DOHH2 (cell line): ENCODE data around the gene ATG10.
A peak's percentile ranks its signal among the peaks of the same experiment; 100 is the strongest.

Experiments
- H3F3A ChIP-seq: fragments of 200-600 bp; sonication (generic), shearing (Covaris generic); 2 replicates; pipeline ENCODE4 v1.6.0; 2016; ENCODE audit warnings: antibody characterized with exemption, mild to moderate bottlenecking; ENCODE audit not compliant: control insufficient read depth, insufficient read depth
- H3K27ac ChIP-seq: fragments of 200-600 bp; sonication (generic); 2 replicates; pipeline ENCODE4 v1.5.1; 2014; ENCODE audit warnings: low read depth, mild to moderate bottlenecking, low read length, moderate library complexity
- H3K27me3 ChIP-seq: fragments of 200-600 bp; sonication (generic); 2 replicates; pipeline ENCODE4 v1.6.1; 2014; ENCODE audit warnings: mild to moderate bottlenecking, low read length, mixed read lengths; ENCODE audit not compliant: control insufficient read depth
- H3K36me3 ChIP-seq: fragments of 200-600 bp; sonication (generic); 2 replicates; pipeline ENCODE4 v1.6.1; 2014; ENCODE audit warnings: mild to moderate bottlenecking, low read length, moderate library complexity, mixed read lengths; ENCODE audit not compliant: control insufficient read depth
- H3K4me1 ChIP-seq: fragments of 200-600 bp; sonication (generic); 2 replicates; pipeline ENCODE4 v1.6.1; 2014; ENCODE audit warnings: mild to moderate bottlenecking, low read length, mixed read lengths; ENCODE audit not compliant: control insufficient read depth
- H3K4me2 ChIP-seq: fragments of 200-600 bp; sonication (generic); 2 replicates; pipeline ENCODE4 v1.6.0; 2014; ENCODE audit warnings: mild to moderate bottlenecking, low read length, moderate library complexity
- H3K4me3 ChIP-seq: fragments of 200-600 bp; sonication (generic); 2 replicates; pipeline ENCODE4 v1.5.1; 2014; ENCODE audit warnings: mild to moderate bottlenecking, low read length, mixed read lengths
- H3K79me2 ChIP-seq: fragments of 200-600 bp; sonication (generic); 2 replicates; pipeline ENCODE4 v1.6.1; 2014; ENCODE audit warnings: mild to moderate bottlenecking, low read length, mixed read lengths; ENCODE audit not compliant: control insufficient read depth
- H3K9me2 ChIP-seq: fragments of 200-600 bp; sonication (generic); replicated peaks from 2 replicates; pipeline ENCODE4 v1.6.1; 2014; ENCODE audit warnings: mild to moderate bottlenecking, low read length, mixed read lengths; ENCODE audit not compliant: control insufficient read depth
- H3K9me3 ChIP-seq: fragments of 200-600 bp; sonication (generic); 2 replicates; pipeline ENCODE4 v1.6.1; 2014; ENCODE audit warnings: antibody characterized with exemption, low read length, mixed read lengths; ENCODE audit not compliant: control insufficient read depth, insufficient read depth
- H4K20me1 ChIP-seq: fragments of 200-600 bp; sonication (generic); 2 replicates; pipeline ENCODE4 v1.6.0; 2014; ENCODE audit warnings: low read depth, mild to moderate bottlenecking, antibody characterized with exemption, low read length, moderate library complexity; ENCODE audit not compliant: control insufficient read depth, insufficient read depth
- EZH2phosphoT487 ChIP-seq: fragments of 200-600 bp; sonication (generic); IDR thresholded peaks from 2 replicates; pipeline ENCODE4 v1.6.1; 2017; ENCODE audit warnings: borderline replicate concordance, mild to moderate bottlenecking, antibody characterized with exemption, low read length, moderate library complexity, mixed read lengths
- TF ChIP-seq, protein P1 (sequence below): fragments of 200-600 bp; sonication (generic); IDR thresholded peaks from one replicate; pipeline ENCODE4 v1.5.1; 2014; ENCODE audit warnings: antibody characterized with exemption, mild to moderate bottlenecking, low read depth, low read length; ENCODE audit not compliant: poor library complexity, severe bottlenecking

The ATG10 gene

DNA sequence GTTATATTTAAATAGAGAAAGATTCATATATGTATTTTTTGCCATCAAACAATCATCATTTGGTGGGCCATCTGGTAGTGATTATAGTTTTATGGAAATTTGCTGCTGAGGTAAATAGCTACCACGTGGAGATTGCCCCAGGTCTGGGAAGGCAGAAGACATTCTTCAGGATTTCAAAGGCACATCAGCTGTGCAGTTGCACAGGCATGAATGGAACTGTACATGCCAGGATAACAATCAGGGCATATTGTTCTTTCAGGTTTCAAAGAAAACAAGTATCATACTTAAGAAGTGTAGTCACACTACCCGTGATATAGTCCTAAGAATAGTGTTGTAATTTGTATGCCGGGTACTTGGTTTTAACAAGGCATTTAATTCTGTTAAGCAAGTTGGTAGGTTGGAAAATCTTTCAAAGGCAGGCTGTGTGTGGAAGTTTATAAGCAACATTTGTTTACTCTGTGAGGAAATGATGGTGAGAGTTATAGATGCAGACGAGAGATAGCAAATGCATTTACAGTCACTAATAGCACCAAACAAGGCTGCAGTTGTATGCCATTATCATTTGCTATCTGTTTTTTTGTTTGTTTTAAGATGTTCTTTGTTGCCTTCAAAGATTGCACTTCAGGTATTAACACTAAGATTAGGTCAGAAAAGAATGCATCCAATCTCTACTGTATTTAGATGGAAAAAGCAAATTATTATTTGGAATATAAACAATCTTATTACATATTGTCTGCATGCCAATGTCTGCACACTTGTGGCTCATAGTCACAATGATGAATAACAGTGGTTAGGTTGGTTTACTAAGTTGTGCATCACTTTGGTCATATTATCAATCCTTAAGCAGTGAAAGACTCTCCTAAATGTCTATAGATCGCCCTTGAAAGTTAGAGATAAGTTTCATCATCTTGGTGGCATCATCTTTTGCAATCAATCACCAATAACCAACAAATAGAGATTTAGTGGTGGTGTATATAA is 251.1 kb downstream of the ATG10 start:
- Histone ChIP-seq H3F3A (no peaks in the 10 kb centered on the region), H3K4me3 (no peak overlapping the region), H3K36me3 (no peaks in the 10 kb centered on the region), H3K27ac (no peak overlapping the region), H3K9me2 (no peaks in the 10 kb centered on the region), H3K4me2 (no peak overlapping the region), H3K9me3 (no peaks in the 10 kb centered on the region), H3K27me3 (no peaks in the 10 kb centered on the region), H3K79me2 (no peaks in the 10 kb centered on the region), H4K20me1 (no peaks in the 10 kb centered on the region), H3K4me1 (0 out of 2 replicates have a peak, but pooled peaks cover 2% of the 10 kb centered on the region)
- TF ChIP-seq, protein P1, sequence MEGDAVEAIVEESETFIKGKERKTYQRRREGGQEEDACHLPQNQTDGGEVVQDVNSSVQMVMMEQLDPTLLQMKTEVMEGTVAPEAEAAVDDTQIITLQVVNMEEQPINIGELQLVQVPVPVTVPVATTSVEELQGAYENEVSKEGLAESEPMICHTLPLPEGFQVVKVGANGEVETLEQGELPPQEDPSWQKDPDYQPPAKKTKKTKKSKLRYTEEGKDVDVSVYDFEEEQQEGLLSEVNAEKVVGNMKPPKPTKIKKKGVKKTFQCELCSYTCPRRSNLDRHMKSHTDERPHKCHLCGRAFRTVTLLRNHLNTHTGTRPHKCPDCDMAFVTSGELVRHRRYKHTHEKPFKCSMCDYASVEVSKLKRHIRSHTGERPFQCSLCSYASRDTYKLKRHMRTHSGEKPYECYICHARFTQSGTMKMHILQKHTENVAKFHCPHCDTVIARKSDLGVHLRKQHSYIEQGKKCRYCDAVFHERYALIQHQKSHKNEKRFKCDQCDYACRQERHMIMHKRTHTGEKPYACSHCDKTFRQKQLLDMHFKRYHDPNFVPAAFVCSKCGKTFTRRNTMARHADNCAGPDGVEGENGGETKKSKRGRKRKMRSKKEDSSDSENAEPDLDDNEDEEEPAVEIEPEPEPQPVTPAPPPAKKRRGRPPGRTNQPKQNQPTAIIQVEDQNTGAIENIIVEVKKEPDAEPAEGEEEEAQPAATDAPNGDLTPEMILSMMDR, result no peak
- TF ChIP-seq EZH2phosphoT487, result no peak

DNA sequence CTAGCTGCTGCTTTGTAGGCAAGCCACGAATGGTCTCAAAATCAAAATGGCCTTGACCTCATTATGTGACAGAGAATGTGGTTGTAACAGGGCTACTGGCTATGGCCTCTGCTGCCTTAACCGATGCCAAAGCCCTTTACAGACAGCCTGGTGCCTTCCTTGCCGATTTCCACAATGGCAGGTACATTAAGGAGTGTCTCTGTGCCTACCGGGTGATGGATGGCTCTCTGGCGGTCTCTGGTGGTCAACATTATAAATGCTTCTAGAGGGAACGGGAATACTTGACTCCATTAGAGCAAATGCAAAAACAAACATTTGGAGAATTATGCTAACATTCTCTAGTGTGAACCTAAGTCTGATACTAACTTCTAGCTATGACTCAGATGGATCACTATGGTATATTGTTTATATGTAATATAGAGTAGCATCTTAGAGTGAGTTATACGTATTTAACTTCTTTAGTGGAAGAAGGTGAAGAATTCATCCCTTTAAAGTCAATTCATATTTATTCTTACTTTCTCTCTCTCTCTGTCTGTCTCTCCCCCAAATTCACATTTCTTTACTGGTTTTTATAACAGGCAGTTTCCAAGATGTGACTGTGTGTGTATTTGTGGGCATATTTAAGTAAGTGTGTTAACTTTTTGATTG is 253.8 kb downstream of the ATG10 start:
- Histone ChIP-seq H4K20me1 (no peaks in the 10 kb centered on the region), H3K4me3 (no peak overlapping the region), H3K4me2 (0 out of 2 replicates have a peak overlapping the region, but pooled peaks have one; percentile 17), H3K27me3 (no peaks in the 10 kb centered on the region), H3F3A (no peaks in the 10 kb centered on the region), H3K79me2 (no peaks in the 10 kb centered on the region), H3K9me2 (no peaks in the 10 kb centered on the region), H3K27ac (no peak overlapping the region), H3K9me3 (no peaks in the 10 kb centered on the region), H3K4me1 (0 out of 2 replicates have a peak, but pooled peaks cover 2% of the 10 kb centered on the region), H3K36me3 (no peaks in the 10 kb centered on the region)
- TF ChIP-seq, protein P1, result peak; percentile 84
- no peak for TF ChIP-seq EZH2phosphoT487

DNA sequence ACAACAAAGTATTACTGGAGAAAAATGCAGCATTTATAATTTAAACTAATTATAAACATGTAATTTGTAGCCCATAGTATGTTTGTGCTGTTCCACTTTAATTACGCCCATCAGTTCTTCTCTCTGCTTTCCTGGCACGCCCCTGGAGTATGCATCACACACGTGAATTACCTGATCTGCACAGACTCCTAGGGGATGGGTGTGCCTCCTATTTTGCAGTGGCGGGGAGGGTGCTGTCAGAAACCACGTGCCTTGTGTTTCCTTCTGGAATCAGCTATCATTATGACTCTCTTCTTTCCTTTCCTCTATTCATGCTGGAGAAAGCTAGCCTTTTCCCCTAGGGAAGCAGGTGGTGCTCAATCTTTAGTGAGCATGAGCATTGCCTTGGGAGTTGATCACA is 263.1 kb downstream of the ATG10 start:
- Histone ChIP-seq H3K4me3 (no peak overlapping the region), H3K9me3 (no peaks in the 10 kb centered on the region), H3K9me2 (no peaks in the 10 kb centered on the region), H3F3A (no peaks in the 10 kb centered on the region), H3K4me1 (no peaks in the 10 kb centered on the region), H3K36me3 (no peaks in the 10 kb centered on the region), H3K27me3 (no peaks in the 10 kb centered on the region), H3K4me2 (no peak overlapping the region), H4K20me1 (no peaks in the 10 kb centered on the region), H3K27ac (no peak overlapping the region), H3K79me2 (no peaks in the 10 kb centered on the region)
- TF ChIP-seq, protein P1, result no peak
- no peak for TF ChIP-seq EZH2phosphoT487
